Cerebellar nuclear complex (tissue), 1 donor: ENCODE data around the gene DTD1.

Experiments
- DNase-seq, 2 experiments: peaks; one replicate each; lab custom pipeline; 2025; lab: John Stamatoyannopoulos, UW

The DTD1 gene

DNA sequence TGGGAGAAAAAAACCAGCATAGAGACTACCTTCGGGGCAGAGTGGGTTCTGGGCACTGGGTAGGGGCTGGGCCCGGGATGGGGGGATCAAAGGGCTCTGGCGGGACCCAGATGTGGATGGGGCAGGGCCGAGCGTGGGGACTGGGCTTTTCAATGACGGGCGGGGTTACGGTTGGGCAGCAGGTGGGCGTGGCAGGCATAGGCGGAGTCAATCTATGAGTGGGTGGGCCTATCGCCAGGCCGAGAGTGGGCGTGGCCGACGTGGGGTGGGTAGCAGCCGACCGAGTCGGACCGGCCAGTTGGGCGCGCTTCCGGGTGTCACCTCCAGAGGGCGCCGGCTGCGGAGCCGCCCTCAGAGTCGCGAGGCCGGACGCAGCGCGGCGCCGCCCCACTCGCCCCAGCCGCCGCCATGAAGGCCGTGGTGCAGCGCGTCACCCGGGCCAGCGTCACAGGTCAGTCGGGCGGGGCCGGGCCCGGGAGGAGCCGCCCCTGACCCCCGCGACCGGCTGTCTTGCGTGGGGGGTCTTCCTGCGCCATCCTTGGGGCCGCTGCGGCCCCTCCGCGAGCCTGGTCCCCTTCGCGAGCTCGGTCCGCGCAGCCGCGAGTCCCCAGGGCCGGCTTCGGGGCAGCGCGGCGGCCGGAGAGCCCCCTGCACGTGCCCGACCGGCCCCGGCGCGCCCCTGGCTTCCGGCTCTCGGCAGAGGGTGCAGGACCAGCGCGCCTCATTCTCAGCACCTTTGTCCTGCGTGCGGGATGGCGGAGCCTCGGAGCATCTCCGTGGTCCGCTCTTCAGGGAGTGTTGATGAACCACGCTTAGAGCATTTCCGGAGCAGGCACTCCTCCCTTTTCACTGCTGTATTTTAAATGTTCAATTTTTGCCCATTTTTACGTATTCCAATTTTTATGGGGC lies at the start of gene DTD1:
Gene DTD1, plus strand, starts transcription at position 390 of the 909 bp plus-strand sequence. Its CDS starts 19 bp downstream, at position 409.
- DNase-seq, result peak; percentile 52 to 71

GRCh38 chr20:18541741-18542140 lies 46.1 kb upstream of the DTD1 start:
- DNase-seq, result no peak

DNA sequence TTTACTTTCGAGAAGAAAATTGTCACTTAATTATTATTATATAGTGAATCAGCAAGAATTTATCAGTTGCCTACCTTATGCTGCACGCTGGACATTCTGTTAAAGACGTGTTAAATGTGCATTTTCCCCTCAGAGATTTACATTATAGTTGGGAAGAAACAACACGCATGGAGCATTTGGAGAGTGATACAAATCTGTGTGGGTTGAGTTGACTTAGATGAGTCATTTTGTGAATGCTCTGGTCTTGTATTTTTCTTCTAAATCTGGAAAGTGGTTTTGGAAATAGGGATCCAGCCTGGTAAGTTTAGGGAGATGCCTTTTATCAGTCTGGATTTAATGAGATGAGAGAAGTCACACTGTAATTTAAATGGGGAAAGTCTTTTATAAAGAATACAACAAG lies 44.6 kb upstream of the DTD1 start:
- no peak for DNase-seq

DNA sequence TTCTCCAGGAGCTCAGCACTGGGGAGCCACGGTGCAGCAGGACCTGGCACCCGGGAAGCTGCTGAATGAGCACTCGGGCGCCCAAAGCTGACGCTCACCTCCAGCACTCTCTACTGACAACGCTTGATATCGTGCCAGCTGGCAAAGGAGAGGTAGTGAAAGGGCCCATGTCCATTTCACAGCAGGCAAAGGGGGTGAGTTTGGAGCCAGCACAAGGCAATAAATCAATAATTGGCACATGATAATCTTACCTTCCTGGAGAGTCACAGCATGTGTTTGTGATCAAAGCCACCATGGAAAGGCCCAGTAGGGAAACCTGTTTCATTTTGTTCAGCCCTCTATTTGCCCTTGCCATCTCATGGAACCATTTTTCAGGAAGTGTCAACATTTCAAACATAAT lies 43.9 kb upstream of the DTD1 start:
- no peak for DNase-seq

DNA sequence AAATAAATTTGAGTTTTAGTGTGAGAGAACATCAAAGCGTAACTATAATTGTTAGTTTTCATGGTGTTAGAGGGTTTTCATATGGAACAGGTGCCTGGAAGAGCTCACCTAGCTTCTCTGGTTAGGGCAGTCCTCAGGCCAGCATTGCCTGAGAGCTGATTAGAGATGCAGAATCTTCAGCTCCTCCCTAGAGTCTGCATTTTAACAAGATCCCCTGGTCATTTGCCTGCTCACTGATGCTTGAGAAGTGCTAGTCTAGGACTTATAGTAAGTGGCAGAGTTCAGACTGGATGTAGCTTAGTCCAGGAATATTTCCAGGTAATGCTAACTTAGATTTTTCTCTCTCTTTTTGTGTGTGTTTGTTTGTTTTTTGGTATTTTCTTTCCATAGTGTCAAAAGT lies 42.3 kb upstream of the DTD1 start:
- DNase-seq, result no peak

GRCh38 chr20:18548465-18548864 lies 39.4 kb upstream of the DTD1 start:
- DNase-seq, result no peak

- DNase-seq, result no peak
These were observed 34.1 kb upstream of the DTD1 start for GRCh38 chr20:18553746-18554145.

DNA sequence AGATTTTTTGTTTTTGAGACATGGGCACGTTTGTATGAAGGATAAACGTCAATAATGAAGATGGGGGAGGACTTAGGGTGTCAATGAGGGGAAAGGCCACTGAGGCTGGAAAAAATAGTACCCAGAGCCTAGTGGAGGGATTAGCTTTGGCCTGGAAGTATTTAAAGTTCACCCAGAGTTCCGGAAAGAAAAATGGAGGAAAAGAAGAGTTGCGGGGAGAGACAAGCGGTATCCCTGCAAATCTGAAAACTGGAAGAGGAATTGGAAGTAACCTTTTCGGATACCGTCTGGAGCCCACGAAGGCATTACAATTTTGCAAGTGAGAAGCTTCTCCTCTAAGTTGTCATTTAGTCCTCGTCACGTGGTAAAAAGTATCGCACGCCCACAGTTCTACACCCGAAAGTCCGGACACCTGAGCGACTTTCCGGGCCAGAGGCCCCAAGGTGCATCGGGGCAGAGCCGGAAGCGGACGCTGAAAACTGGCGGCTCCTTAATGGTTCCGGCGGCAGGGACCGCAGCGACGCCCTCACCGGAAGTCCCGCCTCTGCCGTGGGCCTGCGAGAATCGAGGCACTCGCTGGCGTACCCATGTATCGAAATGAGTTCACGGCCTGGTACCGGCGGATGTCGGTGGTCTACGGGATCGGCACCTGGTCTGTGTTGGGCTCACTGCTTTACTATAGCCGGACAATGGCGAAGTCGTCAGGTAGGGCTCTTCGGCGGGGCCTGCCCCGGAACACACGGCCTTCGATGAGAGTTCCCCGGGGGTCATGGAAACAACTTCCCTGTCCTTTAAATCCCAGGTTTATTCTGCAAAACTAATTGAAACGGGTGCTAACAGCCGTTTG lies 20.7 kb upstream of the DTD1 start, which contains the start of gene SMIM26:
Gene SMIM26, plus strand, starts transcription at position 541 of the 847 bp plus-strand sequence. Its CDS starts 47 bp downstream, at position 588.
- DNase-seq, result peak in 1 of 2 experiments; percentile 79

GRCh38 chr20:18567739-18568091 lies 20.1 kb upstream of the DTD1 start:
- DNase-seq, result no peak

DNA sequence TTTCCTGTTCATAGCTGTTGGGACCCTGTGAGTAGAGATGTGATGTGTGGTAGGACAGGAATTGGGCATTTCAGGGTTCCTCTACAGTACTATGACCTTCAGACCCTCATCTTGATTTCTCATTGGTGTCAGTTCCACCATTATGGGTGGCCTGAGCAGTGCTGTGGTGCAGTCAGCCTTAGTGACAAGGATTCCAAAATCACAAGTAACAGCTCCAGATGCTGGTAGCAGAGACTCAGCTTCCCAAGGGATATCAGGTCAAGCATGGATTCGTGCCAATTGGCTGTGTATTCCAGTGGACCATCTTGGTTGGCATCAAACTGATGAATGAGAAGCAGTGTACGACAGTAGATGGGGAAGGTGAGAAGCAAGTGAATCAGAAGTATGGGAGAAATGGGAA lies 16.8 kb upstream of the DTD1 start:
- DNase-seq, result no peak

- no peak for DNase-seq
These were observed 16.3 kb upstream of the DTD1 start for GRCh38 chr20:18571578-18571977.

GRCh38 chr20:18577942-18578341 lies 9.9 kb upstream of the DTD1 start:
- DNase-seq, result no peak

DNA sequence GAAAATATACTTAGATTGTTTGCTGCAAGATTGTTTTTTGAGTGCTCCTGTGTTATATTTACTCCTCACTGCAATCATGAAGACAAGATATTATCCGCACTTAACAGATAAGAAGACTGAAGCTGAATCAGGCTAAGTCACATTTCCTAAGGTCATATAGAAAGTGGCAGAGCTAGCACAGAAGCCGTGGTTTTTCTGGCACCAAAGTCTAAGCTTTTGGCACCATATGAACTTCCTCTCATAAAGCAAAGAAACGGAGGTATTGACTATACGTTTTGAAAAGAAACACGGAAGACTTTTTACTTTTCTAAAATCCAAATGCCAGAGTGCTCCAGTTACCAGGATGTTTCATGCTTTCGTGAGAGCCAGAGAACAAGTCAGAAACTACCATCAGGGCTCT lies 9.3 kb upstream of the DTD1 start:
- no peak for DNase-seq

DNA sequence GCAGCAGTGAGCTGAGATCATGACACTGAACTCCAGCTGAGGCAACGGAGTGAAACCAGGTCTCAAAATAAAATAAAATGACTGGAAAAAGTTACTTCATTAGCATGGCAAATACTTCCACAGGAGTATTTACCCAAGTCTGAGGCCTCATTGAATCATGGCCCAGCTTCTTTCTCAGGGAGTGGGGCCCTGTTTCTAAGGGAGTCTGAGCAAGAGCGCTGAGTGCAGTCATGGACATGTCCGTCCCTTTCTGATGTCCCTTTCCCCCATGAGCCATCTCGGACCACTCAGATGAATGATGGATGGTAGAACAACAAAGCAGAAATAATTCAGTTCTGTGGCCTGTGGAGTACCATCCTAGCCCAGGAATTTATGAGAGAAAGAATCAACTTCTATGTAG lies 7.8 kb upstream of the DTD1 start:
- DNase-seq, result no peak

GRCh38 chr20:18585134-18585533 lies 2.7 kb upstream of the DTD1 start:
- no peak for DNase-seq

DNA sequence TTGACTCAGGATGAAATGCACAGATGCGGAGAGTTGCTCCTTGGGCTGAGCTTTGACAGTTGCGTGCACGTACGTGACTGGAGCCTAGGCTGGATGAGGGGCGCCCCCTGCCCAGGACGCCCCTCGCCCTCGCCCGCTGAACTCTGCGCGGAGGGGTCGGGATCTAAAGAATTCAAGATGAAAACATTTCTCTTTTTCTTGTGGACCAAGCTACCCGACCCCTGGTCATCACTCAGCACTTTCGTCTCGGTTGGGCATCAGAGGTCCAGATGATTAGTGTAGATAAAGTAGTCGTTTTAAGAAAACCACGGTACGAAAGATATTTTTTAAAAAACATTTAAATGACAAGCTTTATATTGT lies 700 bp downstream of the DTD1 start:
- no peak for DNase-seq

GRCh38 chr20:18589941-18590674 lies 2.3 kb downstream of the DTD1 start:
- no peak for DNase-seq

DNA sequence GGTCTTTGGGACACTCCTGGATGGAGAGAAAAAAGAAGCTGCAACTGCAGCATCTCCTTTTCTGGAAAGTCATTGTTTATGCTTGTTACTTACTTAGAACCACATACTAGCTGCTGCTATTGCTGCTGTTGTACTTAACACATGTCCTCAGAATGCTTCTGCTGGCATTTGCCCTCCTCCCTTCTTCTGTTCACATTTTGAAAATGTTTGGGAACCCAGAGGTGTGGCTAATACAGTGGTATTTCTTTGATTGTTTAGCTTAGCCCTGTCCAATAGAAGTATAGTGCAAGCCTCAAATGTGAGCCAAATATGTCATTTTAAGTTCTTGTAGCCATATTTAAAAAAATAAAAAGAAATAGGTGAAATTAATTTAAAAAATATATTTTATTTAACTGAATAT lies 8.4 kb downstream of the DTD1 start:
- DNase-seq, result no peak

- no peak for DNase-seq
These were observed 21.9 kb downstream of the DTD1 start for GRCh38 chr20:18609741-18610140.

- no peak for DNase-seq
These were observed 23.6 kb downstream of the DTD1 start for GRCh38 chr20:18611492-18611891.

DNA sequence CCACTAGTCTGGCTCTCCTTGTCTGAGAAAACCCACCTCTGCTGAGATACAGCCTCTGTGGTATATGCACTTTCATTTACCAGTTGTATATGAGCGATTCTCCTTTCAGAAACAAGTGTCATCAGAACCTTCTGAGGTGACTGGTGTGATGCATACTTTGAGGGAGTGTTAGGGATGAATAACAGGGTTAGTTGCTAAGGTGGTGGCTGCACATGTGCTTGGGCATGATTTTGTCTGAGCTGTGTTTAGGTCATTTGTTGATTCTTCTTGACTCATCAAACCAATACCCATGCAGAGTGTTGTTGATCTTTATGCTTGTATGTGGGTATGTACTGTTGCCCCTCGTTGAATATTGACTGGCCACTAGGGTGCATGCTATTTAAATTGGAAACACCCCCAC lies 25.7 kb downstream of the DTD1 start:
- no peak for DNase-seq

GRCh38 chr20:18614244-18614643 lies 26.4 kb downstream of the DTD1 start:
- DNase-seq, result no peak
